Panc1 (cell line): Measurements from ENCODE around the gene UST. TPM values are rescaled to one million over a fixed set of nuclear protein-coding genes. Genes with fewer than 3 reads are reported as not detected.

Experiments
- ATAC-seq: fragments of 200-7000 bp; cut with Tn5 transposase; 2 replicates; pipeline ENCODE4 v1.9.1; 2020; ENCODE audit warnings: mild to moderate bottlenecking, moderate library complexity
- BruUV-seq: library from RNA; stranded (reverse); fragments of 400-500 nt; replicated peaks from 2 replicates; lab custom pipeline; 2021; lab: Mats Ljungman, UMichigan
- CTCF ChIA-PET: fragments of 300-600 bp; sonication (Branson Sonifier 250); formaldehyde crosslinking; loops from one replicate; lab custom pipeline; 2022; ENCODE audit warnings: antibody characterized with exemption; lab: Charles Lee
- POLR2A ChIA-PET: fragments of 300-600 bp; sonication (Branson Sonifier 250); formaldehyde crosslinking; loops from one replicate; lab custom pipeline; 2022; ENCODE audit warnings: antibody characterized with exemption; lab: Charles Lee
- DNase-seq: peaks from one replicate; pipeline ENCODE4 v3.0.0-alpha.2; 2010; ENCODE audit warnings: low read depth, low spot score
- H3K27ac ChIP-seq: 2 replicates; pipeline ENCODE4 v1.5.1; 2011; ENCODE audit warnings: mild to moderate bottlenecking, low read length, inconsistent platforms
- H3K27me3 ChIP-seq: fragments of 200-500 bp; sonication (Bioruptor generic); 2 replicates; pipeline ENCODE4 v1.6.0; 2014; ENCODE audit warnings: low read length, inconsistent platforms; ENCODE audit not compliant: control insufficient read depth, insufficient read depth
- H3K36me3 ChIP-seq: fragments of 200-500 bp; sonication (Bioruptor generic); 2 replicates; pipeline ENCODE4 v1.5.1; 2014; ENCODE audit warnings: inconsistent platforms, mild to moderate bottlenecking, low read length, moderate library complexity; ENCODE audit not compliant: control insufficient read depth, insufficient read depth
- H3K4me1 ChIP-seq: 2 replicates; pipeline ENCODE4 v1.5.1; 2011; ENCODE audit warnings: inconsistent platforms, mild to moderate bottlenecking, low read length, moderate library complexity; ENCODE audit not compliant: control insufficient read depth, insufficient read depth
- H3K4me3 ChIP-seq, 2 experiments: 2 replicates each; pipeline ENCODE4 v1.5.1; 2011 to 2012; ENCODE audit warnings: low read depth in 2 of 2, low read length in 2 of 2, mild to moderate bottlenecking in 2 of 2, inconsistent platforms in 1 of 2, moderate library complexity in 1 of 2
- H3K9me3 ChIP-seq: fragments of 200-500 bp; sonication (Bioruptor generic); 2 replicates; pipeline ENCODE4 v1.5.1; 2014; ENCODE audit warnings: low read depth, mild to moderate bottlenecking, inconsistent platforms, low read length, moderate library complexity; ENCODE audit not compliant: control insufficient read depth, insufficient read depth
- CTCF ChIP-seq: fragments of 450-650 bp; IDR thresholded peaks from 2 replicates; pipeline ENCODE4 v1.5.1; 2017; ENCODE audit warnings: mild to moderate bottlenecking
- POLR2AphosphoS5 ChIP-seq: IDR thresholded peaks from 2 replicates; pipeline ENCODE4 v1.6.1; 2012; ENCODE audit warnings: mild to moderate bottlenecking, low read depth, low read length, moderate library complexity
- SIN3A ChIP-seq: IDR thresholded peaks from 2 replicates; pipeline ENCODE4 v1.6.1; 2012; ENCODE audit warnings: low read depth, mild to moderate bottlenecking, low read length, moderate library complexity, borderline replicate concordance; ENCODE audit not compliant: insufficient read depth
- TCF7L2 ChIP-seq: IDR thresholded peaks from 2 replicates; pipeline ENCODE4 v1.6.1; 2011; ENCODE audit warnings: mild to moderate bottlenecking, low read depth, low read length, inconsistent platforms
- in situ Hi-C: cut with HindIII; loops from 2 replicates; pipeline ENCODE4 v1.10.0; 2016; ENCODE audit warnings: low sequenced_read_pairs, low pct_unique_long_range_greater_than_20kb
- intact Hi-C: fragments of 100-400 bp; cut with micrococcal nuclease; formaldehyde crosslinking; loops from one replicate; pipeline ENCODE4 v1.10.0; 2022; ENCODE audit not compliant: unreplicated experiment
- total RNA-seq: library from RNA; stranded (reverse); gene quantifications from one replicate; pipeline ENCODE4 v1.2.1, GENCODE V29; 2021; ENCODE audit not compliant: unreplicated experiment
- TF ChIP-seq, protein P1 (sequence below), 2 experiments: IDR thresholded peaks; 2 replicates each; pipeline ENCODE4 v1.6.1; 2011 to 2012; ENCODE audit warnings: low read depth in 2 of 2, control low read depth in 1 of 2, low read length in 1 of 2, mild to moderate bottlenecking in 1 of 2, moderate library complexity in 1 of 2; ENCODE audit not compliant: insufficient read depth in 1 of 2

The UST gene
- total RNA-seq, 1 experiment from 2014 or later, result 0.15 TPM

DNA sequence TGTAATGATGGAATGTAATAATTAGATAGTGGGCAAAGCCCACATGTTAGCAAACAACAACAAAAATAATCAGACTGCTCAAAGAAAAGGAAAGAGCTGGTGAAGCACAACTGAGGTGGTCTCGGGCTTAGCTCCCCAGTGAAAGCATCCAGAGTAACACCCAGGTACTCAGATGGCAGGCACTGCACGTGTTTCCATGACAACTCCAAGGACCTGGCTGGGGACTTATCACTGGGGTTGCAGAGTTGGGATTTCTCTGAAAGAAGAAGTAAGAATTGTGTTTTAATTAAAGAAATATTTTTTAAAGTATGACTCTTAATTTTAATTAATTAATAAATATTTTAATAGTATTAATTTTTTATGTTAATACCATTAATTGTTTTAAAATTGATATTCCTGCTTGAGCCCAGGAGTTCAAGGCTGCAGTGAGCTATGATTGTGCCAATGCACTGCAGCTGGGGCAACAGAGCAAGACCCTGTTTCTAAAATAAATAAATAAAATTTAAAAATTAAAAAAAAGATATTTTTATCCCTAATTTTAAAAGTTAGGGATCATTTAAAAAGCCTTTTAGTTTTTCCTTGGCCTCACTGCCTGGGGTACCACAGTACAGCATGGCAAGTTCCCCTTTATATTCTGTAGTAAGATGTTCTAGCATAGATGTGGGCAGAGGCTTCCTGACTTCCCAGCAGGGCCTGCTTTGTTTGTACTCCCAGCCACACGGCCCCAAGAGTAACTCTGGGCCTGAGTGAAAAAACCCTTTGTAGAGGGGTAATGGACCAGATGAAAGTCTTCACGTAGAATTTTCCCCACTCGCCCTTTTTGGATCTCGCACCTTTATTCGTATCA is 42.2 kb upstream of the UST start:
- no peak overlapping the region for H3K4me3 ChIP-seq
- DNase-seq (no peak), ATAC-seq (no peak)
- no peaks in the 10 kb centered on the region for H3K27me3 ChIP-seq
- in situ Hi-C loops (no loop called here), intact Hi-C loops (no loop called here)
- no peaks in the 10 kb centered on the region for H3K36me3 ChIP-seq
- no peak overlapping the region for H3K27ac ChIP-seq
- H3K4me1 ChIP-seq, result 0 out of 2 replicates have a peak, but pooled peaks cover 2% of the 10 kb centered on the region
- ChIA-PET POLR2A (no interaction called here), CTCF (no interaction called here)
- TF ChIP-seq TCF7L2 (no peak), POLR2AphosphoS5 (no peak), CTCF (no peak), SIN3A (no peak)
- TF ChIP-seq, protein P1, sequence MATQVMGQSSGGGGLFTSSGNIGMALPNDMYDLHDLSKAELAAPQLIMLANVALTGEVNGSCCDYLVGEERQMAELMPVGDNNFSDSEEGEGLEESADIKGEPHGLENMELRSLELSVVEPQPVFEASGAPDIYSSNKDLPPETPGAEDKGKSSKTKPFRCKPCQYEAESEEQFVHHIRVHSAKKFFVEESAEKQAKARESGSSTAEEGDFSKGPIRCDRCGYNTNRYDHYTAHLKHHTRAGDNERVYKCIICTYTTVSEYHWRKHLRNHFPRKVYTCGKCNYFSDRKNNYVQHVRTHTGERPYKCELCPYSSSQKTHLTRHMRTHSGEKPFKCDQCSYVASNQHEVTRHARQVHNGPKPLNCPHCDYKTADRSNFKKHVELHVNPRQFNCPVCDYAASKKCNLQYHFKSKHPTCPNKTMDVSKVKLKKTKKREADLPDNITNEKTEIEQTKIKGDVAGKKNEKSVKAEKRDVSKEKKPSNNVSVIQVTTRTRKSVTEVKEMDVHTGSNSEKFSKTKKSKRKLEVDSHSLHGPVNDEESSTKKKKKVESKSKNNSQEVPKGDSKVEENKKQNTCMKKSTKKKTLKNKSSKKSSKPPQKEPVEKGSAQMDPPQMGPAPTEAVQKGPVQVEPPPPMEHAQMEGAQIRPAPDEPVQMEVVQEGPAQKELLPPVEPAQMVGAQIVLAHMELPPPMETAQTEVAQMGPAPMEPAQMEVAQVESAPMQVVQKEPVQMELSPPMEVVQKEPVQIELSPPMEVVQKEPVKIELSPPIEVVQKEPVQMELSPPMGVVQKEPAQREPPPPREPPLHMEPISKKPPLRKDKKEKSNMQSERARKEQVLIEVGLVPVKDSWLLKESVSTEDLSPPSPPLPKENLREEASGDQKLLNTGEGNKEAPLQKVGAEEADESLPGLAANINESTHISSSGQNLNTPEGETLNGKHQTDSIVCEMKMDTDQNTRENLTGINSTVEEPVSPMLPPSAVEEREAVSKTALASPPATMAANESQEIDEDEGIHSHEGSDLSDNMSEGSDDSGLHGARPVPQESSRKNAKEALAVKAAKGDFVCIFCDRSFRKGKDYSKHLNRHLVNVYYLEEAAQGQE (IDR thresholded peaks at IDR 0.05; ENCODE audit: insufficient read depth in 1 of 2, low read depth in 2 of 2, low read length in 1 of 2), result no peak
- no peaks in the 10 kb centered on the region for H3K9me3 ChIP-seq
- no TSS peak for BruUV-seq

DNA sequence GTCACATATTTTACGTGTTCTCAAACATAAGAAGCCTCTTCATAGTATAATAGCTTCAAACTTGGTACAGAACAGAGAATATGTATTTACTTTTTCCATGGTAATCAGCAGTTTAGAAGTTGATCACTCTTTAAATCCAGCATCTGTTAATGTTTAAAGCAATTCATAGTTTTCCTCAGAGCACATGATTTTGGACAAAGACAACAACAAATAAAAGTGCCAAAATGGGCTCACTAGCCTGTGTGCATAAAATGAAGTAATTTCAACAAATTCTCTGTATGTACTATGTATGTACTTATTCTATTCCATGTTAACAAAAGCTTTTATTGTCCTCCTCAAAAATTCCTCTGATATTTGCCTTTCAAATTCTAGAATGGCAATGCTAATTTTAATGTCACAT is 38.1 kb upstream of the UST start:
- ATAC-seq, result no peak
- intact Hi-C loops (no loop called here), in situ Hi-C loops (no loop called here)
- no TSS peak for BruUV-seq
- POLR2A ChIA-PET, result no interaction called here
- Histone ChIP-seq H3K4me1 (no peaks in the 10 kb centered on the region), H3K36me3 (no peaks in the 10 kb centered on the region), H3K27me3 (no peaks in the 10 kb centered on the region), H3K4me3 (no peak overlapping the region), H3K27ac (no peak overlapping the region), H3K9me3 (no peaks in the 10 kb centered on the region)
- no peak for TF ChIP-seq TCF7L2
- no peak for DNase-seq
- CTCF ChIA-PET, result no interaction called here

DNA sequence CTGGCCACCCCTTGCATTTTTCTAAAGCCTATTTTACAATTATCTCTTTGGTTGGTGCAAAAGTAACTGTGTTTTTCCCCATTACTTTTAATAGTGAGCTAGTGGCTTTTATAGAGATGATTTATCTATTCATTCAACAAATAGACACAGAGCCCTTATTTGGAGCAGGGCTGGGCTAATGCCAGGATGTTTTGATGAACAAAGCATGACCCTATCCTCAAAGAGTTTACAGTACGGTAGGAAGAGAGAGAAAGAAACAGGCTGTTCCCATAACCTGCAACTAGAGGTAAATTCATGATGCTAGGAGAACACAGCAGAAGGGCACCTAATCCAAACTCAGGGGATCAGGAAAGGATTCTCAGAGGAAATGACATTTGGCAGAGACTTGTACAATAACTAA is 37.3 kb upstream of the UST start:
- ChIA-PET CTCF (no interaction called here), POLR2A (no interaction called here)
- in situ Hi-C loops, result no loop called here
- Histone ChIP-seq H3K36me3 (no peaks in the 10 kb centered on the region), H3K4me1 (no peaks in the 10 kb centered on the region), H3K4me3 (no peak overlapping the region), H3K27ac (no peak overlapping the region), H3K27me3 (no peaks in the 10 kb centered on the region), H3K9me3 (no peaks in the 10 kb centered on the region)
- no TSS peak for BruUV-seq
- DNase-seq (no peak), ATAC-seq (no peak)
- intact Hi-C loops, result no loop called here
- TF ChIP-seq TCF7L2, result no peak
- no peak for TF ChIP-seq SIN3A
- TF ChIP-seq, protein P1 (IDR thresholded peaks at IDR 0.05; ENCODE audit: insufficient read depth in 1 of 2, low read depth in 2 of 2, low read length in 1 of 2), result no peak
- TF ChIP-seq POLR2AphosphoS5, result no peak
- no peak for TF ChIP-seq CTCF
